Karpas-422 (cell line): ENCODE data around the gene MDP1. TPM values are rescaled to one million over a fixed set of nuclear protein-coding genes. Genes with fewer than 3 reads are reported as not detected.
"Not testable (repeated sequence)": the region's sequence is repeated elsewhere in the genome, so short reads cannot be mapped to it uniquely, and the experiment has no call there.

ENCODE experiments used
- DNase-seq: peaks from one replicate; pipeline ENCODE4 v3.0.0-alpha.2; 2015
- H2AFZ ChIP-seq: fragments of 200-600 bp; sonication (generic); 2 replicates; pipeline ENCODE4 v1.6.1; 2014; ENCODE audit warnings: antibody characterized with exemption, low read length, mixed read lengths
- H3K27ac ChIP-seq: fragments of 200-600 bp; sonication (generic); 2 replicates; pipeline ENCODE4 v1.5.1; 2014; ENCODE audit warnings: mild to moderate bottlenecking, low read length, moderate library complexity
- H3K27me3 ChIP-seq: fragments of 200-600 bp; sonication (generic); 2 replicates; pipeline ENCODE4 v1.6.1; 2014; ENCODE audit warnings: low read length, mixed read lengths
- H3K36me3 ChIP-seq: fragments of 200-600 bp; sonication (generic); 2 replicates; pipeline ENCODE4 v1.6.1; 2014; ENCODE audit warnings: low read length, mixed read lengths; ENCODE audit not compliant: insufficient read depth
- H3K4me1 ChIP-seq: fragments of 200-600 bp; sonication (generic); 2 replicates; pipeline ENCODE4 v1.6.1; 2014; ENCODE audit warnings: mild to moderate bottlenecking, low read length, mixed read lengths
- H3K4me2 ChIP-seq: fragments of 200-600 bp; sonication (generic); 2 replicates; pipeline ENCODE4 v1.6.1; 2014; ENCODE audit warnings: low read length, low read depth, mild to moderate bottlenecking; ENCODE audit not compliant: poor library complexity, severe bottlenecking
- H3K4me3 ChIP-seq: fragments of 200-600 bp; sonication (generic); 2 replicates; pipeline ENCODE4 v1.5.1; 2014; ENCODE audit warnings: mild to moderate bottlenecking, antibody characterized with exemption, low read length, mixed read lengths
- H3K79me2 ChIP-seq: fragments of 200-600 bp; sonication (generic); 2 replicates; pipeline ENCODE4 v1.6.1; 2014; ENCODE audit warnings: mild to moderate bottlenecking, low read length, mixed read lengths
- H3K9ac ChIP-seq: fragments of 200-600 bp; sonication (generic); 2 replicates; pipeline ENCODE4 v1.6.0; 2014; ENCODE audit warnings: low read length
- H3K9me2 ChIP-seq: fragments of 200-600 bp; sonication (generic), shearing (Covaris generic); replicated peaks from 2 replicates; pipeline ENCODE4 v1.6.0; 2014; ENCODE audit warnings: mild to moderate bottlenecking, low read length, moderate library complexity; ENCODE audit not compliant: insufficient read depth
- H3K9me3 ChIP-seq: fragments of 300-700, 200-600 bp; sonication (generic); 2 replicates; pipeline ENCODE4 v1.6.1; 2014; ENCODE audit warnings: low read length, mixed read lengths
- H4K20me1 ChIP-seq: fragments of 200-600 bp; sonication (generic); 2 replicates; pipeline ENCODE4 v1.6.1; 2014; ENCODE audit warnings: mild to moderate bottlenecking, antibody characterized with exemption, low read length, low read depth; ENCODE audit not compliant: insufficient read depth
- total RNA-seq: library from RNA; depleted of rRNA; stranded (reverse); fragments of >200 nt; shearing (Covaris generic); gene quantifications from 2 replicates; pipeline ENCODE4 v1.2.3, GENCODE V29; 2014; ENCODE audit warnings: low replicate concordance

The MDP1 gene
- total RNA-seq, 1 experiment from 2014 or later: 35.4 TPM

DNA sequence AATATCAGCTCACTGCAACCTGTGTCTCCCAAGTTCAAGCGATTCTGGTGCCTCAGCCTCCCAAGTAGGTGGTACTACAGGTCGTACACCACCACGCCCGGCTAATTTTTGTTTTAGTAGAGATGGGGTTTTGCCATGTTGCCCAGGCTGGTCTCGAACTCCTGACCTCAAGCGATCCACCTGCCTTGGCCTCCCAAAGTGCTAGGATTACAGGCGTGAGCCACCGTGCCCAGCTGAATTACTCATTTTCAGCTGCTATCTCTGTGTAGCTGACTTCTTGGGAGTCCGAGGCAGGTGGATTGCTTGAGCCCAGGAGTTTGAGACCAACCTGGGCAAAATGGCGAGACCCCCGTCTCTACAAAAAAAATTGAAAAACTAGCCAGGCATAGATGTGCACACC, 29.5 kb upstream of the MDP1 start:
- not testable (repeated sequence) for H3K27ac ChIP-seq, DNase-seq, H3K27me3 ChIP-seq

DNA sequence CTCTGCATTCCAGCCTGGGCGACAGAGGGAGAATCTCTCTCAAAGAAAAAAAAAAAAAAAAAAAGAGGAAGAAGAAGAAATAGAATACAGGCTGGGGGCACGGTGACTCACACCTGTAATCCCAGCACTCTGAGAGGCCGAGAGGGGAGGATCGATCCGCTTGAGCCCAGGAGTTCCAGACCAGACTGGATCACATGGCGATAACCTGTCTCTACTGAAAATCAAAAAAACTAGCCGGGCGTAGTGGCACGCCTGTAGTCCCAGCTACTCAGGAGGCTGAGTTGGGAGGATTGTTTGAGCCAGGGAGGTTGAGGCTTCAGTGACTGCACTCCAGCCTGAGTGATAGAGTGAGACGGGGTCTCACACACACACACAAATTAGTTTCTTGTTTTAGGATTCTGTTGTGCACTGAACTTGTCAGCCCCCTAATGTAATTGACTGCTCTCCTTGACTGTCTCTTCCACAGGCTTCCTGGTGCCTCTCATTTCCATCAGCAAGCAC, 27.5 kb upstream of the MDP1 start:
- no peaks in the 10 kb centered on the region for H3K9me2 ChIP-seq
- peak; percentile 81 for DNase-seq
- H3K27me3 ChIP-seq: no peaks in the 10 kb centered on the region
- peaks cover 26% of the 10 kb centered on the region for H3K36me3 ChIP-seq
- peaks cover 6% of the 10 kb centered on the region; the same call in 1 of the 2 replicates for H4K20me1 ChIP-seq
- peaks cover 27% of the 10 kb centered on the region for H3K79me2 ChIP-seq
- peak overlapping the region; percentile 52 for H2AFZ ChIP-seq
- H3K9me3 ChIP-seq: no peaks in the 10 kb centered on the region
- H3K4me3 ChIP-seq: peak overlapping the region; percentile 79
- H3K4me1 ChIP-seq: peaks cover 37% of the 10 kb centered on the region
- peak overlapping the region; percentile 79 for H3K9ac ChIP-seq
- peak overlapping the region; percentile 89 for H3K27ac ChIP-seq
- H3K4me2 ChIP-seq: peak overlapping the region; percentile 92

More for the DNA sequence above, 29.5 kb upstream of the MDP1 start:
- not testable (repeated sequence) for H3K4me2 ChIP-seq, H4K20me1 ChIP-seq, H3K9me2 ChIP-seq, H2AFZ ChIP-seq, H3K36me3 ChIP-seq, H3K9me3 ChIP-seq, H3K9ac ChIP-seq, H3K4me3 ChIP-seq
- Histone ChIP-seq H3K79me2 (peaks cover 17% of the 10 kb centered on the region), H3K4me1 (peaks cover 29% of the 10 kb centered on the region)

DNA sequence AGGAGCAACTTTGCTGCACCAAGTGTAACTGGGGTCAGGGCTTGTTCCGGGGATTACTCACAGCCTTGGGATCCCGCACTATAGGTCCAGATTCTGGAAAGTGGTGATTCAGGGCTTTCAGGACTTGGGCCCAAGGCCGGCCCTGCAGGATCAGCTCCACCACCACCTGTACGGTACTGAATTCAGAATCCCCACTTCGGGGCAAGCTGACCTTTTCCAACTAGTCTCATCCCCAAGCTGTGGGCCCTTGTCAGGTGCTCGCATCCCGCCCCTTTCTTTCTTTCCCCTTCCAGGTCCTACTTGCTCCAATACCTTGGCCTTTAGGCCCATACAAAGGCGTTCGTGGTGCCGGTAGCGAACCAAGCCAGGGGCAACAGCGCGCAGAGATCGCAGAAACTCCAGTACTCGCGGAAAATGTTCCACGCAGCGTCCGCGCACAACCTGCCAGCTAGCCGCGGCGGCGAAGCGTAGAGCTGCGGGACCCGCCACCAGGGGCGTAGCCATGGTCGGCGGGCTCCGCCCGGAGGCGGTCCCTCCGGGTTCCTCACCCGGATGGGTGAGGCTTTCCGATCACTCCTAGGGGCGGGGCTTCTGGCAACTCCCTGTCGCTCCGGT, 26.1 kb upstream of the MDP1 start:
- Histone ChIP-seq H4K20me1 (peaks cover 6% of the 10 kb centered on the region; the same call in 1 of the 2 replicates), H3K4me3 (peak overlapping the region; percentile 79), H3K9ac (peak overlapping the region; percentile 79), H3K4me2 (peak overlapping the region; percentile 92), H3K27ac (peak overlapping the region; percentile 89), H3K27me3 (no peaks in the 10 kb centered on the region), H3K4me1 (peaks cover 37% of the 10 kb centered on the region), H3K36me3 (peaks cover 40% of the 10 kb centered on the region), H3K79me2 (peaks cover 27% of the 10 kb centered on the region), H3K9me2 (no peaks in the 10 kb centered on the region), H2AFZ (peak overlapping the region; percentile 40; the same call in 1 of the 2 replicates), H3K9me3 (no peaks in the 10 kb centered on the region)
- peak; percentile 98 for DNase-seq

DNA sequence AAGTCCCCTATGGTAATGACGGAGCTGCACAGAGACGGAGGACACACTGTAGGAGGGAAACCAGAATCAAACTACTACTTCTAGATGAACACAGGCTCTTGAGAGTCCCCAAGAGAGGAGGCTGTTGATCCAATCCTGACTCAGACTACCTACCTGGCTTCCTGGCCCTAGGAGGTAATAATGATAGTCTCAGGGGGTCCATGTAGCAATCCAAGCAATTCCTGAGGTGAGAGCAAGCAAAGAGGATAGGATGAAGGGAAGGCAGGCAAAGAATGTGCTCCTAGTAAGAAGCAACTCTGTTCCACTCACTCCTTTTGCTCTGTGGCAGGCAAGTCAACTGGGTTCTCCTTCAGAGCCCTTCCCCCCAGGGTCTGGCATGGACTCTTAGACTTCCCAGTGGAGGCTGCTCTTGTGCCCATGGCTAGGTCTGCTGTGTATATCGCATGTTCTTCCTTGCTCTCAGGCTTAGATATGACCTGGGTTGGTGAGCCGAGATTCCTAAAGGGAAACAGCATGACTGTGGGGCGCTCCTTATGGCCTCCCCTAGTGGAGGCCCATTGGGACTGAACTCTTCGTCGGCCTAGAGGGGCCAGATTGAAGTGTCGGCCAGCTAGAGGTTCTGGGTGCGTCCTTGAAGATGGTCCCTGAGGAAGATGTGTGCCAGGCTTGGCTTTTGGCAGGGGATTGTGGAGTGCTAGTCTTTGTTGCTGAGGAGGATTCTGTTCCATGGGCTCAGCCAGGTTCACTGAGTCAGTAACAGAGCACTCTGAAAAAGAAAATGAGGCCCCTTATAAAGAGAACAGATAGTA, 24.4 kb upstream of the MDP1 start:
- Histone ChIP-seq H3K27ac (no peak overlapping the region), H4K20me1 (peaks cover 6% of the 10 kb centered on the region; the same call in 1 of the 2 replicates), H3K4me3 (no peak overlapping the region), H3K36me3 (peaks cover 54% of the 10 kb centered on the region), H3K79me2 (peaks cover 34% of the 10 kb centered on the region), H3K9me3 (no peaks in the 10 kb centered on the region), H3K9ac (no peak overlapping the region), H3K9me2 (no peaks in the 10 kb centered on the region), H3K27me3 (no peaks in the 10 kb centered on the region), H2AFZ (no peak overlapping the region), H3K4me1 (peaks cover 40% of the 10 kb centered on the region), H3K4me2 (peak overlapping the region; percentile 3)
- no peak for DNase-seq

DNA sequence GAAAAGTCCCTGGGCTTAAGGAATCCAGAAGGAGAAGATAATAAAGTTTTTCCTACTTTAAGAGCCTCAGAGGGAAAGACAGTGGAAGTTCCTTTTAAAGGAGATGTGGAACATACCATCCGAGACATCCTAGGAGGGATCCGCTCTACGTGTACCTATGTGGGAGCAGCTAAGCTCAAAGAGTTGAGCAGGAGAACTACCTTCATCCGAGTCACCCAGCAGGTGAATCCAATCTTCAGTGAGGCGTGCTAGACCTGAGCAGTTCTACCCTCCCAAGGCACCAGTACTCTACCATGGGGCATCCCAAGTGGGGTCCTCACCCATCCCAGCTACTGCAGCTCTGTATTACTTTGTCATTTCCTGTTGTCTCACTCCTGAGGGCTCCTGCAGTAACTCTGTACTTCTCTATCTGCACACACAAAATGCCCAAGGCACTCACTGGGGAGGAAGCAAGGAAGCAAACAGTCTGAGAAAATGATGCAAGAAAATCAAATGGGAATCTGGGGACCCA, 22.7 kb upstream of the MDP1 start:
- H3K79me2 ChIP-seq: peaks cover 51% of the 10 kb centered on the region
- no peak overlapping the region for H2AFZ ChIP-seq
- H3K9ac ChIP-seq: no peak overlapping the region
- H3K36me3 ChIP-seq: peaks cover 65% of the 10 kb centered on the region
- peaks cover 53% of the 10 kb centered on the region for H3K4me1 ChIP-seq
- DNase-seq: no peak
- no peaks in the 10 kb centered on the region for H3K27me3 ChIP-seq
- no peak overlapping the region for H3K4me3 ChIP-seq
- H3K27ac ChIP-seq: no peak overlapping the region
- H3K4me2 ChIP-seq: no peak overlapping the region
- peaks cover 6% of the 10 kb centered on the region; the same call in 1 of the 2 replicates for H4K20me1 ChIP-seq
- no peaks in the 10 kb centered on the region for H3K9me3 ChIP-seq
- no peaks in the 10 kb centered on the region for H3K9me2 ChIP-seq

DNA sequence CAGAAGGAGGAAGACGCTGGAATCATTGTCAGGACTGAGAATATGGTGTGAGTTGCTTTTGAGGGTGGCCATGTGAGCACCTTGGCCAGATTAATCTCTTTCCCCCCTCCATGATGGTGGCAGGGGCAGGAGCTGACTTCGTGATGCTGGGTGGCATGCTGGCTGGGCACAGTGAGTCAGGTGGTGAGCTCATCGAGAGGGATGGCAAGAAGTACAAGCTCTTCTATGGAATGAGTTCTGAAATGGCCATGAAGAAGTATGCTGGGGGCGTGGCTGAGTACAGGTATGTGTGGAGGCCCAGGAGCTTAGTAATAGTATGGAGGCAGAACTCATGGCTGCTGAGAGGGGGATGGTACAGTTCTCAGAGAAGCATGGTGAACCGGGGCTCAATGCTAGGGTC, 22.3 kb upstream of the MDP1 start:
- no peak for DNase-seq
- no peaks in the 10 kb centered on the region for H3K27me3 ChIP-seq
- H3K79me2 ChIP-seq: peaks cover 56% of the 10 kb centered on the region
- no peaks in the 10 kb centered on the region for H3K9me3 ChIP-seq
- H3K4me1 ChIP-seq: peaks cover 53% of the 10 kb centered on the region
- no peak overlapping the region for H3K27ac ChIP-seq
- H2AFZ ChIP-seq: no peak overlapping the region
- no peaks in the 10 kb centered on the region for H3K9me2 ChIP-seq
- H4K20me1 ChIP-seq: peaks cover 6% of the 10 kb centered on the region; the same call in 1 of the 2 replicates
- H3K4me2 ChIP-seq: no peak overlapping the region
- no peak overlapping the region for H3K4me3 ChIP-seq
- H3K9ac ChIP-seq: no peak overlapping the region
- H3K36me3 ChIP-seq: peaks cover 65% of the 10 kb centered on the region

DNA sequence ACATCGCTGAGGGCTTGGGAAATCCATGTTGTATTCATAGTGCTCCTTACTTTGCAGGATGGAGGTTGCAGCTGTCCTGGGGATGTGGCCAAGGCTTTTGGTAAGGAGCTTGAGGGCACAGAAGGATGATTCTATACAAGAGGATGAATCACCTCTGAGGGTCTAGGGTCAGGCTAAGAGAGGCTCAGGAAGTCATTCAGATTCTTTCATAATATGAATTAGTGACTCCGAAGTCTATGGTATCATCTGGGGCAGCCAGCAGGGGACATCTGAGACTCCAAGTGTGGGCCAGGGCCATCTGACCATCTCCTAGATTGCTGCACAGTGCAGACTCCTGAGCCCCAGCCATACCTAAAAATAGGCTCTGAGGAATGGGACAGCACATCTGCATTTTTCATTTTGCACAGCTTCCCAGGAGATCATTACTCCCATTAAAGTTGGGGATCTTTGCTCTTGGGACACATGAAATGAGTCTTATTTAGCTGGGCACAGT, 21.6 kb upstream of the MDP1 start:
- Histone ChIP-seq H3K27me3 (no peaks in the 10 kb centered on the region), H3K4me1 (peaks cover 49% of the 10 kb centered on the region), H3K4me2 (no peak overlapping the region), H3K27ac (no peak overlapping the region), H3K79me2 (peaks cover 60% of the 10 kb centered on the region), H2AFZ (no peak overlapping the region), H4K20me1 (peaks cover 6% of the 10 kb centered on the region; the same call in 1 of the 2 replicates), H3K9me2 (no peaks in the 10 kb centered on the region), H3K36me3 (peaks cover 65% of the 10 kb centered on the region), H3K9me3 (no peaks in the 10 kb centered on the region), H3K4me3 (no peak overlapping the region), H3K9ac (no peak overlapping the region)
- DNase-seq: no peak
